Endothelial cell of umbilical vein (primary cell): ENCODE data around the gene HAPLN2.

Experiments
- EZH2 ChIP-seq: IDR thresholded peaks from 2 replicates; pipeline ENCODE4 v1.6.1; 2012; ENCODE audit warnings: borderline replicate concordance, low read depth, mild to moderate bottlenecking, moderate library complexity, low read length, inconsistent platforms; ENCODE audit not compliant: severe bottlenecking
- GATA2 ChIP-seq: IDR thresholded peaks from 2 replicates; pipeline ENCODE4 v1.7.0; 2011; ENCODE audit warnings: low read depth, mild to moderate bottlenecking, moderate library complexity, mixed read lengths, low read length; ENCODE audit not compliant: insufficient read length, insufficient read depth
- POLR2A ChIP-seq: IDR thresholded peaks from 2 replicates; pipeline ENCODE4 v1.6.1; 2012; ENCODE audit warnings: low read depth, mild to moderate bottlenecking, control low read depth, low read length
- TF ChIP-seq, protein P1 (sequence below), 2 donors: IDR thresholded peaks; 1 replicate in 1 of 2; 2 replicates in 1 of 2; pipeline ENCODE4 v1.5.1; 2011; ENCODE audit warnings: low read length in 2 of 2, mild to moderate bottlenecking in 2 of 2, moderate library complexity in 2 of 2, control low read depth in 1 of 2, inconsistent platforms in 1 of 2, low read depth in 1 of 2; ENCODE audit not compliant: insufficient read depth in 1 of 2; ENCODE audit errors: extremely low read depth in 1 of 2

DNA sequence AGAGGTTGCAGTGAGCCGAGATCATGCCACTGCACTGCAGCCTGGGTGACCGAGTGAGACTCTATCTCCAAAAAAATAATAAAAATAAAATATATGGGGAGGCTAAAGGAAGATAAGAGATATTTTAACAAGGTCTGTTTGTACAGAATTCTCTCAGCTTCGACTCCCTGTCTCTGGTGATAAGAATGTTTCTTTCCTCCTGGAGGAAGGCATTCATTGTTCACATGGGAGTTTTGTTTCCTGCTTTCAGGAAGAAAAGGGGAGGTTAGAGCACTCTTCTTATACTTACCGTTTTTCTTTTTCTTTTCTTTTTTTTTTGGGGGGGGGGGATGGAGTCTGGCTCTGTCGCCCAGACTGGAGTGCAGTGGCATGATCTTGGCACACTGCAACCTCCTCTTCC lies 29.7 kb upstream of the HAPLN2 start:
- TF ChIP-seq, protein P1, sequence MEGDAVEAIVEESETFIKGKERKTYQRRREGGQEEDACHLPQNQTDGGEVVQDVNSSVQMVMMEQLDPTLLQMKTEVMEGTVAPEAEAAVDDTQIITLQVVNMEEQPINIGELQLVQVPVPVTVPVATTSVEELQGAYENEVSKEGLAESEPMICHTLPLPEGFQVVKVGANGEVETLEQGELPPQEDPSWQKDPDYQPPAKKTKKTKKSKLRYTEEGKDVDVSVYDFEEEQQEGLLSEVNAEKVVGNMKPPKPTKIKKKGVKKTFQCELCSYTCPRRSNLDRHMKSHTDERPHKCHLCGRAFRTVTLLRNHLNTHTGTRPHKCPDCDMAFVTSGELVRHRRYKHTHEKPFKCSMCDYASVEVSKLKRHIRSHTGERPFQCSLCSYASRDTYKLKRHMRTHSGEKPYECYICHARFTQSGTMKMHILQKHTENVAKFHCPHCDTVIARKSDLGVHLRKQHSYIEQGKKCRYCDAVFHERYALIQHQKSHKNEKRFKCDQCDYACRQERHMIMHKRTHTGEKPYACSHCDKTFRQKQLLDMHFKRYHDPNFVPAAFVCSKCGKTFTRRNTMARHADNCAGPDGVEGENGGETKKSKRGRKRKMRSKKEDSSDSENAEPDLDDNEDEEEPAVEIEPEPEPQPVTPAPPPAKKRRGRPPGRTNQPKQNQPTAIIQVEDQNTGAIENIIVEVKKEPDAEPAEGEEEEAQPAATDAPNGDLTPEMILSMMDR (IDR thresholded peaks at IDR 0.05; ENCODE audit: extremely low read depth in 1 of 2, insufficient read depth in 1 of 2, low read depth in 1 of 2, low read length in 2 of 2), result no peak
- no peak for TF ChIP-seq EZH2
- TF ChIP-seq GATA2, result no peak
- no peak for TF ChIP-seq POLR2A
